Activated T-cell treated with anti-CD3 and anti-CD28 coated beads for 4 hours (primary cell): ENCODE results near the gene STXBP3.

ENCODE experiments used
- DNase-seq: peaks from one replicate; pipeline ENCODE4 v3.0.0-alpha.2; 2020

The STXBP3 gene

DNA sequence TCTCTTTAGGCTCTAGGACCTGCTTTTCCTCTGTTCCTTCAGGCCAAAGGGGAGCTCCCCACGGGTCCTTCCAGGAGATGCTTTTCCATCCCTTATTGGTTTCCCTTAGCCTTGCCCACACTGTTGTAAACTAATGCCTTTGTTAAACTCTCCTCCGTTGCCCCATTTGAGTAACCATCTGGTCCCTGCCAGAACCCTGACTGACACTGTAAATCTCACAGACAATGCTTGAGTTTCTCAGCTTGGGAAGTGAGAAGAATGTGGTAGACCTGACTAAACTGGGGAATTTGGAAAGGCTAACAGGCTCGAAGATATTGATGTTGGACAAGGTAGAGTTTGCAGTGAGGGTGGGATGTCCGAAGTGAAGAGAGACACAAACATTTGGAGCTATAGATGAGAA lies 99.0 kb downstream of the STXBP3 start:
- no peak for DNase-seq

DNA sequence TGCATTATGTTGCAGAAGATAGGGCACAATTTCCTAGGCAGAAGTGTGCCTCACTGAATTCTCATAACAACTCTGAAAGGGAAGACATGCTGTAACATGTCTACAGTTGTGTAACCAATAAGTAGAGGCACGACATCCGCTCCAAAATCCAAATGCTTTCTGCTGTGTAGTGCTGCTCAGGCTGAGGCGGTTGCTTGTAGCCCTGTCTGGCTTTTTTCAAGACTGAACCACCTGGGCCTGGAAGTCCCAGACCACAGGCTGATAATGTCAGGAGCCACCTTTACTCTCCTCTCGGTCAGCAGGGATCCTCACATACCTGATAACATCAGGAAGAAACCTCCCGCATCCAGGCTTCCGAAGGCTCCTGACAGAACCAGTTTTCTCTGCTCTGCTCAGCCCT lies 99.5 kb downstream of the STXBP3 start:
- DNase-seq: no peak

DNA sequence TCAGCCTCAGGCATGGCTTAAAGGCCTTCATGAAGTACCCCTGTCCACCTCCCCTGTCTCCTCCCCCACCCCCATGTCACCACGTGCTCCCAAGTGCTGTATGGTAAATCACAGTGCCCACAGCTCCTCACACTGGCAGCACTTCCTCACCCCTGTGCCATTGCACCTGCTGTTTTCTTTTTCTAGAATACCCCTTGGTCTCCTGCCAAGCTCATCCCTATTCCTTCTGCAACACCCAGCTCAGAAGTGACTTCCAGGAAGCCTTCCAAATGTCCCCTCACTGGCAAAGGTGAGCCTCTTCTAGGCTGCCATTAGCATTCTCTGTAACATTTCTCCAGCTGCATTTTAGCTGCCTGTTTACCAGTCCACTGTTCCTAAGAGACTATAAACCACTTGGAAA lies 101.0 kb downstream of the STXBP3 start:
- no peak for DNase-seq

DNA sequence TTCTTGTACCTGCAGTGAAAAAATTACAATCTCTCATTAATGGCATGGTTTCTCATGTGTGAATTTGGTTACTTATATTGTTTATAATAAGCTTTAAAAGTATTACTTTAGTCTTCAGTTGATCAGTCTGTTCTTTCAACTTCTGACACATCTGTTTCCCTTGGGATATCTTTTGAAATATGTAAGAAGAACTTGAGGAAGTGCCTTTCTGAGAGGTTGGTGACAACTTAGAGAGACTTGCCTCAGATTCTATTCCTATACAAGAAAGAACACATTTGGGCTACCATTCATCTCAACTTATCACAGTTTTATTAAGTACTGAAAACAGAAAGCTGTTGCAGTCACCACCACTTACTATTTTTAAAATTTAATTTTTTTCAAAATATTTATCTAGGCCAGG lies 102.3 kb downstream of the STXBP3 start:
- DNase-seq: no peak

DNA sequence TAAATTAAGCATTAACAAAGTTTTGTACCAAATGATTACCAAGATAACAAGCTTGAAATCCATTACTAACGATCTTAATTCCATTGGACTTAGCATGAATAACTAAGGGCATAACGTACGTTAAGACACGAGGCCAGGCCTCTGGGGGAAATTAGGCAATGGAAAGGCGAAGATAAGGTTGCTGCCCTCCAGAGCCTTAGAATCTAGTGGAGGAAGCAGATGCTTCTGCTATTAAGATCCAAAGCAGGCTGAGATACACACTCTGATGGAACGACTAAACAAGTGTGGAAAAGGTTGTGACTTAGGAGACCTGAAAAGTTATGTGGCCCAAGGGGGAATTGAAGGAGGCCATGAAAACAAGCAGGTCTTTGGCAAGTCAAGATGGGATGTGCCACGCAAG lies 104.5 kb downstream of the STXBP3 start:
- DNase-seq: no peak

DNA sequence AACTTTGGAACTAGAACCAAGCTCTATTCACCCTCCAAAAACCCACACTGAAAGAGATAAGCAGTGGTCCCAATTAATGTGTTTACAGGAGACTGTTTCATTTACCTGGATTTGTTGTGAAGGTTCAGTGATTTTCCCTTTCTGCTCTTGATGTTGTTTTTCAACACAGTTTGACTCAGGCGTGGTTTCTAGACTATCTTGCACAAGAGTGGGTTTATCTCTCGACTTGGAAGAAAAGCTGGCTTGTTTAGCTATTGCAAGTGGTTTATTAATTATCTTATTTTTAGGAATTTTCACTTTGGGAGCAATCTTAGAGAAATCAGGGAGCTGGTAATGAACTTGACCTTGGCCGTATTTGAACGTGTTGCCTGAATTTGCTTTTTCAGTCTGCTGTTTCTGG lies 105.1 kb downstream of the STXBP3 start:
- no peak for DNase-seq

DNA sequence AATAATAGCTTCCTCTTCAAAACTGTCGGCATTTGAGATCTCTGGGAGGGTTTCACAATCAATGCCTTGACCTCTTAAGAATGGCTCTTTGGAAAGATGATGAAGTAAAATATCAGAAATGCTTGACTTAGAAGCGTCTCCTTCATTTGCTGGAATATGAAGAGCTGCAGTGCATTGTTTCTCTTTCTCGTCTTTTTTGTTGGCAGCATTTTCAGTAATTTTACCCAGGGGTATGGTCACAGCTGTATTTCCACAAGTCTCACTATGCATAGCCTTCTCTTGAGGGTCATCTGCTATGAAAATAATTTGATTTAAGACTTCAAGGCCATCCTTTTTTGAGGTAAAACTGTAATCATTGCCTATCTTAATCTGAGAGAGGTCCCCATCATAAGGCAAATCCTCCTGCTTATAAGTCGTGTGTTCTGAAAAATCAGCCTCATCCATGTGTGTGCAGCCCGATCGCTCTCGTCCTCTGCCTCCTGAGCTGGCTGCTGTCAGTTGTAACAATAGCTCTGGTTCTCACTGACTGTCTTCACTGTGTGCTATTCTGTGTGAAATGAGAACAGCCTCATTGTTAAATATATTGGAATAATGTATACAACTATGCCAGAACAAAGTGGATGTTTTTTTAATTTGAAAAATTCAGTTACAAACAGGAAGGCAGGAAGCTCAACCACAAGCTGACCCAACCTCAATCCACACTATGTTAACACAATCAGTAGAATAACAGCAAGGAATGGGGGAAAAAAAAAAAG lies 105.9 kb downstream of the STXBP3 start:
- no peak for DNase-seq

DNA sequence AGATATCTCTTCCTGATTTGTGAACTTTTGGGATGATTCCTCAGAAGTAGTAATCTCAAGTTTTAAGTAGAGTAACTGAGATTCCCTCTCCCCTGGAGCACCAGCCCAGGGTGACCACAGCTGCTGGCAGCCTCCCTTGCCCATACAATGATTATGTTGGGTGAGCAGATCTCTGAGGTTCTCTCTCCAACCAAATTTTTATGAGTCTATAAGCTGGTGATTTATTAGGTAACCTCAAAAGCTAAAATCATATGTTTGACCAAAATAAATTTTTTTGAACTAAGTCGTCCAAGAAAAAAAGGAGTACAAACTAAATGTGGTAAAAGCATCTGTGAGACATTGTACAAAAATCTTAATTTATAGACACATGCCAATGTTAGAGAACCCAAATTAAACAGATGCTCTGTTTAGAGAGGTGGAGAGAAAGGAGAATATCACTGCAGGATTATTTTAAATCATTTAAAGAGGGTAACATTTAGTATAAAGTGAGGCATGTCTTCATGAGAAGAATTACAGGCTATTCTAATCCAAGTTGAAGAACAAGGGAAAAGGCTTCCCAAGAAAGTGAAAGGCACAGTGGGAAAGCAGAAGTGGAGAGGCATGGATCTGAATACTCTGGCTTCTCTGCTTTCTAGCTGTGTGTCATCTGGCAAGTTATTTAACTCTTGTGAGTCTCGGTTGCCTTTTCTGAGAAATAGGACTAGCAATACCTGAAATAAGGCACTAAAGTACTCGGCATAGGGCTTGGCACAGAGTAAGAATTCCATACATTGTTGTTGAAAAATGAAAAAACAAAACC lies 107.9 kb downstream of the STXBP3 start:
- DNase-seq: no peak

DNA sequence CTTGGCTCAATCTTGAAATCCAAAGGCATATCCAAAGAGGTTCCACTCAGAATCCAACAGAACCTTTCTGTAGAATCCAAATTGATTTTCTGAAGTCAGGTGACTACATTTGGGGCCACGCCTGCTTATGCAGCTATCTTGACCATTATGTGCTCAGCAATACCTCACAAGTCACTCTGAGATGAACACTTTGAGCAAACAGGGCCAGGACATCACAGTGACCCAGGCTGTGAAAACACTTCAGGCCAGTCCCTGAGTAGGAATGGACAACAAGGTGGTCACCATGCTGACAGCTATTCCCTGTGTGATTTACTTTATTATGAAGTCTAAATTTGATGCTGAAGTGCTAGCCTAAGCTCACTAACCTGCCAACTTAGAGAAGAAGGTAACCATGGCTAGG lies 110.5 kb downstream of the STXBP3 start, which contains the start of gene AKNAD1:
Gene AKNAD1, minus strand, starts transcription at position 101 of the 400 bp plus-strand sequence. CDS start 4,430 bp downstream, outside the sequence.
- DNase-seq: no peak

DNA sequence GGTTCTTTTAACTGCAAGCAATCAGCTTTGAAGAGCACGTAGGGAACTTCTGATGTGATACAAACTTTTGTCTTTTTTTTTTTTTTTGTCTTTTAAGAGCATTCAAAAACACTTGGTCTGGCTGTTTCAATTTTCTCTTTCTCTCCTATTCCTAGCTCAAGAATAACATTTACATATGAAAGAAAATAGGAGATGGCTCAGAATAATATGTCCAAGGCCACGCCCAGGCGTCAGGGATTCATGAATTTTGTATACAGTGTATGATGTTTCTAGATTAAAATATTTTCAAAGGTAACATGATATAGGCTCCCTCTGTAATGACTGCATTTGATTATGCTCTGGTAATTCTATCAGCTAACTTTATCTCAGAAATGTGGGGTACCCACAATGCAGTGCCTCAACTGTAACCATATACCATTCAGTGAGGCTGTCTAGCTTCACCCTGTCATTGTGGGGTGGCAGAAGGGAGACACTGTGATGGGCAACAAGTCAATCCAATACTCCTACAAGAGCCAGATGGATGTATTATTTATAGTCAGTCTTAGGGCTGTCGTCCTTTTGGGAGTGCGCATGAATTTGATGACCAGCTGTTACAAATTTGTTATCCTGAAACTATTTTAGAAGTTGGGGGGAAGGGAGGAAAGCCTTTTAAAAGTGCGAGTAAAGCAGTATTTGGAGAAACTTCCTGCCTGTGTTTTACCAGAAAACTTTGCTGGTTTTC lies 111.9 kb downstream of the STXBP3 start:
- DNase-seq: no peak
